Kidney (tissue), 14 donors: ENCODE measurements around the gene SCFD2. TPM values are rescaled to one million over a fixed set of nuclear protein-coding genes. Genes with fewer than 3 reads are reported as not detected.
"Not testable (repeated sequence)": the region's sequence is repeated elsewhere in the genome, so short reads cannot be mapped to it uniquely, and the experiment has no call there.

Experiments
- DNase-seq, 5 donors: peaks; one replicate each; pipeline ENCODE4 v3.0.0-alpha.2; 2013 to 2020
- FAIRE-seq: peaks from 2 replicates; lab custom pipeline; 2012; peaks lifted over from hg19 to GRCh38; lab: Jason Lieb, UNC
- H3K27ac ChIP-seq, 2 donors: one replicate each; pipeline ENCODE4 v1.7.0; 2013; ENCODE audit warnings: low read depth in 2 of 2, low read length in 2 of 2, inconsistent platforms in 1 of 2
- H3K27me3 ChIP-seq: one replicate; pipeline ENCODE4 v1.7.1; 2013; ENCODE audit warnings: low read length, inconsistent platforms; ENCODE audit not compliant: control insufficient read depth, insufficient read depth
- H3K36me3 ChIP-seq, 3 donors: one replicate each; pipeline versions ENCODE4 v1.7.0 to v1.7.1; 2013; ENCODE audit warnings: low read length in 3 of 3, control low read depth in 1 of 3, inconsistent platforms in 1 of 3; ENCODE audit not compliant: insufficient read depth in 3 of 3, control insufficient read depth in 2 of 3
- H3K4me1 ChIP-seq, 3 donors: one replicate each; pipeline versions ENCODE4 v1.7.0 to v1.7.1; 2013; ENCODE audit warnings: low read length in 3 of 3, inconsistent platforms in 1 of 3, low read depth in 1 of 3; ENCODE audit not compliant: control insufficient read depth in 2 of 3, insufficient read depth in 2 of 3
- H3K4me3 ChIP-seq, 3 donors: one replicate each; pipeline versions ENCODE4 v1.7.0 to v1.8.1; 2013; ENCODE audit warnings: low read length in 3 of 3, control low read depth in 1 of 3, inconsistent platforms in 1 of 3
- H3K9ac ChIP-seq, 3 donors: one replicate each; pipeline versions ENCODE4 v1.7.0 to v1.7.1; 2013; ENCODE audit warnings: low read length in 3 of 3, control low read depth in 1 of 3, inconsistent platforms in 1 of 3
- H3K9me3 ChIP-seq, 3 donors: one replicate each; pipeline versions ENCODE4 v1.7.0 to v1.7.1; 2013; ENCODE audit warnings: low read length in 3 of 3, control low read depth in 1 of 3, inconsistent platforms in 1 of 3; ENCODE audit not compliant: control insufficient read depth in 2 of 3, insufficient read depth in 1 of 3
- CTCF ChIP-seq: IDR thresholded peaks from 3 replicates; pipeline ENCODE4 v1.5.1; 2012; ENCODE audit warnings: mild to moderate bottlenecking, moderate library complexity, borderline replicate concordance; ENCODE audit not compliant: insufficient read depth; ENCODE audit errors: extremely low read depth
- intact Hi-C: fragments of 100-400 bp; cut with DNase I; formaldehyde crosslinking; loops from one replicate; pipeline ENCODE4 v1.11.1; 2022
- polyA plus RNA-seq: library from polyadenylated mRNA; stranded (reverse); fragments of 350-450 nt; fragmentation: Illumina TruSeq; extraction: RNeasy Lipid Tissue Mini Kit (QIAGEN cat#74804); gene quantifications from one replicate; pipeline ENCODE4 v1.2.3, GENCODE V29; 2014; ENCODE audit warnings: low read depth, low replicate concordance; ENCODE audit not compliant: insufficient read depth
- total RNA-seq: library from RNA; stranded (reverse); fragmentation: NEBNext Ultra II Directional; extraction: Animal tissue kit (Norgen Biotek cat#: 25700); gene quantifications from one replicate; pipeline ENCODE4 v1.2.1, GENCODE V29; 2021
- donor health status: control.
- donor health status: control.
- donor health status: control.
- donor health status: control.
- donor health status: control.
- donor health status: DM: yes; HTN: yes; CAD: no.
- donor health status: Normal renal cell carcinoma (clear cell type).

The SCFD2 gene
- total and polyA plus RNA-seq, 2 donors from 2014 or later = 6.1 to 20.8 TPM

GRCh38 chr4:53349091-53349491, 16.8 kb downstream of the SCFD2 start:
- DNase-seq = no peak
- H3K36me3 ChIP-seq = no peaks in the 10 kb centered on the region
- no peak for TF ChIP-seq CTCF
- H3K27me3 ChIP-seq = no peaks in the 10 kb centered on the region
- peaks cover 0 to 3% (median 0%) of the 10 kb centered on the region in 3 donors for H3K4me1 ChIP-seq
- no peak overlapping the region for H3K9ac ChIP-seq
- no peak overlapping the region for H3K4me3 ChIP-seq
- H3K27ac ChIP-seq = no peak overlapping the region
- FAIRE-seq = no peak
- intact Hi-C loops = no loop called here
- no peaks in the 10 kb centered on the region for H3K9me3 ChIP-seq

- intact Hi-C loops = no loop called here
Measured at GRCh38 chr4:53348046-53348445, 17.8 kb downstream of the SCFD2 start.

GRCh38 chr4:53346920-53347852, 18.7 kb downstream of the SCFD2 start:
- no peak for TF ChIP-seq CTCF
- Histone ChIP-seq H3K27ac (no peak overlapping the region), H3K36me3 (no peaks in the 10 kb centered on the region), H3K27me3 (no peaks in the 10 kb centered on the region), H3K9me3 (no peaks in the 10 kb centered on the region), H3K4me1 (peaks cover 0 to 3% (median 0%) of the 10 kb centered on the region in 3 donors), H3K9ac (no peak overlapping the region), H3K4me3 (no peak overlapping the region)
- FAIRE-seq = no peak
- intact Hi-C loops = no loop called here
- no peak for DNase-seq

More at GRCh38 chr4:53348046-53348445, 17.8 kb downstream of the SCFD2 start:
- no peaks in the 10 kb centered on the region for H3K9me3 ChIP-seq
- FAIRE-seq (no peak), DNase-seq (peak in 1 of 5 donors; percentile 17)
- H3K9ac ChIP-seq = no peak overlapping the region
- H3K4me1 ChIP-seq = peaks cover 0 to 3% (median 0%) of the 10 kb centered on the region in 3 donors
- H3K27me3 ChIP-seq = no peaks in the 10 kb centered on the region
- H3K4me3 ChIP-seq = no peak overlapping the region
- no peak for TF ChIP-seq CTCF
- no peak overlapping the region for H3K27ac ChIP-seq
- no peaks in the 10 kb centered on the region for H3K36me3 ChIP-seq

GRCh38 chr4:53346392-53346791, 19.5 kb downstream of the SCFD2 start:
- H3K9me3 ChIP-seq, H3K27ac ChIP-seq, H3K4me3 ChIP-seq, H3K27me3 ChIP-seq, H3K9ac ChIP-seq, FAIRE-seq, intact Hi-C loops, DNase-seq, H3K4me1 ChIP-seq, H3K36me3 ChIP-seq: not testable (repeated sequence)

GRCh38 chr4:53340145-53340544, 25.7 kb downstream of the SCFD2 start:
- FAIRE-seq, H3K27ac ChIP-seq, H3K4me1 ChIP-seq, H3K36me3 ChIP-seq, DNase-seq, intact Hi-C loops, H3K9me3 ChIP-seq, H3K4me3 ChIP-seq, H3K27me3 ChIP-seq, H3K9ac ChIP-seq: not testable (repeated sequence)

- H3K4me1 ChIP-seq, H3K4me3 ChIP-seq, H3K36me3 ChIP-seq, H3K27me3 ChIP-seq, H3K9ac ChIP-seq, DNase-seq, intact Hi-C loops, H3K27ac ChIP-seq, FAIRE-seq, H3K9me3 ChIP-seq: not testable (repeated sequence)
Measured at GRCh38 chr4:53334916-53335315, 30.9 kb downstream of the SCFD2 start.
